Measurements from ENCODE around the gene PCDH12. TPM values are rescaled to one million over a fixed set of nuclear protein-coding genes. Genes with fewer than 3 reads are reported as not detected.

PCDH12 gene
- total and polyA plus RNA-seq, 8 donors = 0.32 to 1.7 (median 0.93) TPM

- ATAC-seq (no peak), FAIRE-seq (no peak), DNase-seq (no peak)
- H3K4me3 ChIP-seq = no peak overlapping the region
- H3K36me3 ChIP-seq = peaks cover 0 to 11% (median 11%) of the 10 kb centered on the region in 3 donors
- no peaks in the 10 kb centered on the region for H3K4me1 ChIP-seq
- intact Hi-C loops (cut with DNase I) = no loop called here
- H3K27ac ChIP-seq = no peak overlapping the region
- no peaks in the 10 kb centered on the region for H3K27me3 ChIP-seq
- H3K9me3 ChIP-seq = no peaks in the 10 kb centered on the region
- TF ChIP-seq, protein P1, sequence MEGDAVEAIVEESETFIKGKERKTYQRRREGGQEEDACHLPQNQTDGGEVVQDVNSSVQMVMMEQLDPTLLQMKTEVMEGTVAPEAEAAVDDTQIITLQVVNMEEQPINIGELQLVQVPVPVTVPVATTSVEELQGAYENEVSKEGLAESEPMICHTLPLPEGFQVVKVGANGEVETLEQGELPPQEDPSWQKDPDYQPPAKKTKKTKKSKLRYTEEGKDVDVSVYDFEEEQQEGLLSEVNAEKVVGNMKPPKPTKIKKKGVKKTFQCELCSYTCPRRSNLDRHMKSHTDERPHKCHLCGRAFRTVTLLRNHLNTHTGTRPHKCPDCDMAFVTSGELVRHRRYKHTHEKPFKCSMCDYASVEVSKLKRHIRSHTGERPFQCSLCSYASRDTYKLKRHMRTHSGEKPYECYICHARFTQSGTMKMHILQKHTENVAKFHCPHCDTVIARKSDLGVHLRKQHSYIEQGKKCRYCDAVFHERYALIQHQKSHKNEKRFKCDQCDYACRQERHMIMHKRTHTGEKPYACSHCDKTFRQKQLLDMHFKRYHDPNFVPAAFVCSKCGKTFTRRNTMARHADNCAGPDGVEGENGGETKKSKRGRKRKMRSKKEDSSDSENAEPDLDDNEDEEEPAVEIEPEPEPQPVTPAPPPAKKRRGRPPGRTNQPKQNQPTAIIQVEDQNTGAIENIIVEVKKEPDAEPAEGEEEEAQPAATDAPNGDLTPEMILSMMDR (IDR thresholded peaks at IDR 0.05) = no peak
- 75 to 81% methylated on average over 6 of the region's 6 CpGs for WGBS, 2 donors
Measured at GRCh38 chr5:142000704-142001484, 42.9 kb upstream of the PCDH12 start.

DNA sequence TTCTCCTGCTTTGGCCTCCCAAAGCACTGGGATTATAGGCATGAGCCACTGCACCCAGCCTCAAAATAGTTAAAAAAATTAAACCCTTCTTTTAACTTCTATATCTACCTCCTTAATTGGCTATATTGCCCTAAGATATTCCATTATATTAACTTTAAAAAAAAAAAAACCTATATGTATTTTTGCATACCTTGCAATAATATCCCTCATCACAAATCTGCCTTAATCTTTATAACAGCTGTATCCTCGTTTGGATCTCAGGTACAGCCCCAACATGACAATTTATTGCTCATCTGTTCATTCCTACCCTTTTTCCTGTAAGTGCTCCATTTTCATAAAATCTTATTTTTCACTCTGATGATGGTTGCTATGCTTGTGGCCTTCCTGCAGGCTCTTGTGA is 42.2 kb upstream of the PCDH12 start:
- intact Hi-C loops (cut with DNase I) = no loop called here
- H3K27ac ChIP-seq = no peak overlapping the region
- H3K27me3 ChIP-seq = no peaks in the 10 kb centered on the region
- no peaks in the 10 kb centered on the region for H3K9me3 ChIP-seq
- TF ChIP-seq, protein P1 (IDR thresholded peaks at IDR 0.05) = no peak
- ATAC-seq (no peak), DNase-seq (no peak), FAIRE-seq (no peak)
- WGBS, 2 donors = 51 to 65% methylated on average over 1 of the region's 1 CpG
- H3K36me3 ChIP-seq = peaks cover 0 to 11% (median 11%) of the 10 kb centered on the region in 3 donors
- H3K4me1 ChIP-seq = no peaks in the 10 kb centered on the region
- H3K4me3 ChIP-seq = no peak overlapping the region

DNA sequence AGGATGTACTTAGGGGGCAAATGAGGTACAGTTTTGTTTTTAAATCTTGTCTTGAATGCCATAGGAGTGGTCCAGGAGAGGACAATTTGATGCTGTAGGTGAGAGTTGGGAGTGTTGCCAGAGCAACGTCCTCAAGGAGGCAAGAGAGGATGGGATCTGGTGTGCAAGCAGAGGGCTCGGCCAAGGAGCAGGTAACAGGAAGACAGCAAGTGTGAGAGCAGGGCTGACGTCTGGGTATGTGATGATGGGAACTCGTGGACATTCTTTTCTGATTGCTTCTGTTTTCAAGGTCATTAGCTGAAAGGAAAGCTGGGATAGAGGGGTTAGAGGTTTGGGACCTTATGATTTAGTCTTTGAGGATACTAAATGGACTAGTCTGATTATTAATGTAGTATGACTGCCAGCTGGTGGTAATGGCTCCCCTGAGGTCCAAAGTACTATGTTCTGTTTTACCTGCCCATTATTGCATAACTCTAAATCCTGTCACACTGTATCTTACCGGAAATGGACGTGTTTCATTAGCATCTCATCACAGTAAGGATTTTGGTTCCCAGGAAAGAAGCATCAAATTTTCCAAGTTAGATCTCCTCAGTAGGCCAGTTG is 39.5 kb upstream of the PCDH12 start:
- ATAC-seq = peak in 2 of 4 donors; percentile 32 to 55
- Histone ChIP-seq H3K9me3 (no peaks in the 10 kb centered on the region), H3K27me3 (no peaks in the 10 kb centered on the region), H3K4me1 (no peaks in the 10 kb centered on the region), H3K36me3 (peaks cover 0 to 11% (median 4%) of the 10 kb centered on the region in 3 donors), H3K4me3 (no peak overlapping the region), H3K27ac (no peak overlapping the region)
- WGBS, 2 donors = 49 to 52% methylated on average over 6 of the region's 6 CpGs
- DNase-seq = no peak
- no peak for FAIRE-seq
- intact Hi-C loops (cut with DNase I) = loop anchor here in 1 of 3 donors (10.0 kb wide), 1 partner anchor 137 kb away; no protein-coding TSS in a partner anchor
- TF ChIP-seq, protein P1 (IDR thresholded peaks at IDR 0.05) = no peak

GRCh38 chr5:141995656-141996055 is 37.7 kb upstream of the PCDH12 start:
- Histone ChIP-seq H3K9me3 (no peaks in the 10 kb centered on the region), H3K36me3 (peaks cover 0 to 4% (median under 1%) of the 10 kb centered on the region in 3 donors), H3K27ac (no peak overlapping the region), H3K4me3 (no peak overlapping the region), H3K4me1 (no peaks in the 10 kb centered on the region), H3K27me3 (no peaks in the 10 kb centered on the region)
- TF ChIP-seq, protein P1 (IDR thresholded peaks at IDR 0.05) = no peak
- DNase-seq (no peak), FAIRE-seq (no peak), ATAC-seq (no peak)
- WGBS, 2 donors = 95% methylated on average over 3 of the region's 3 CpGs
- intact Hi-C loops (cut with DNase I) = loop anchor here in 1 of 3 donors (10.0 kb wide), 1 partner anchor 139 kb away; no protein-coding TSS in a partner anchor

All from pancreas (tissue), 10 donors.